Measurements from ENCODE around the gene POU6F2.

DNA sequence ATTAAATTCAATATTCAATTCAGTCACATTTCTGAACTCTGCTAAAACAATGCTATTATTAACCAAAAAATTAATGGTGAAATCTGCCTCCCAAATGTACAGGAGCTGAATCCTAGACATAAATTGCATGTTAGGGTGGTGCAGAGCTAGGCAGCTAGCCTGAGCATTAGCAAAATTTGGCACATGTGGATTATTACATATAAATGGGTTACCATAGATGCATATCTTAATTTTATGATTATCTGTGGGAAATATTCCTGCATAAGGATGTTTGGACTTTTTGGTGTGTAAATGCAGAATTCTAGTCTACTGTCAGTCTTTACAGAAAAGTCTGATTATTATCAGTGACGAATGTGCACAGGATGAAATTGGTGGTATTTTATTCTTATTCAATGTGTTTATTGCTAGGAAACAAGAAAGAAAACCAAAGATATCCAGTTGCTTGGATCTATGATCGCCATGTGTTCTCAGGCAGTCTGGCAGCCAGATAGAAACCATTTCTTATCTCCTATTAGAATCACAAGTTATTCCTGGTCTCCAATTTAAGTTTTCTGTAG, 150.7 kb downstream of the POU6F2 start:
- TF ChIP-seq POLR2AphosphoS5 (IDR thresholded peaks at IDR 0.05) (no peak), POLR2A (IDR thresholded peaks at IDR 0.05) (no peak), EP300 (IDR thresholded peaks at IDR 0.05) (no peak)
- TF ChIP-seq, protein P1, sequence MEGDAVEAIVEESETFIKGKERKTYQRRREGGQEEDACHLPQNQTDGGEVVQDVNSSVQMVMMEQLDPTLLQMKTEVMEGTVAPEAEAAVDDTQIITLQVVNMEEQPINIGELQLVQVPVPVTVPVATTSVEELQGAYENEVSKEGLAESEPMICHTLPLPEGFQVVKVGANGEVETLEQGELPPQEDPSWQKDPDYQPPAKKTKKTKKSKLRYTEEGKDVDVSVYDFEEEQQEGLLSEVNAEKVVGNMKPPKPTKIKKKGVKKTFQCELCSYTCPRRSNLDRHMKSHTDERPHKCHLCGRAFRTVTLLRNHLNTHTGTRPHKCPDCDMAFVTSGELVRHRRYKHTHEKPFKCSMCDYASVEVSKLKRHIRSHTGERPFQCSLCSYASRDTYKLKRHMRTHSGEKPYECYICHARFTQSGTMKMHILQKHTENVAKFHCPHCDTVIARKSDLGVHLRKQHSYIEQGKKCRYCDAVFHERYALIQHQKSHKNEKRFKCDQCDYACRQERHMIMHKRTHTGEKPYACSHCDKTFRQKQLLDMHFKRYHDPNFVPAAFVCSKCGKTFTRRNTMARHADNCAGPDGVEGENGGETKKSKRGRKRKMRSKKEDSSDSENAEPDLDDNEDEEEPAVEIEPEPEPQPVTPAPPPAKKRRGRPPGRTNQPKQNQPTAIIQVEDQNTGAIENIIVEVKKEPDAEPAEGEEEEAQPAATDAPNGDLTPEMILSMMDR (IDR thresholded peaks at IDR 0.05): no peak
